ENCODE data around the gene FAM53B.
"Not testable (repeated sequence)": the region's sequence is repeated elsewhere in the genome, so short reads cannot be mapped to it uniquely, and the experiment has no call there.

Gene FAM53B

DNA sequence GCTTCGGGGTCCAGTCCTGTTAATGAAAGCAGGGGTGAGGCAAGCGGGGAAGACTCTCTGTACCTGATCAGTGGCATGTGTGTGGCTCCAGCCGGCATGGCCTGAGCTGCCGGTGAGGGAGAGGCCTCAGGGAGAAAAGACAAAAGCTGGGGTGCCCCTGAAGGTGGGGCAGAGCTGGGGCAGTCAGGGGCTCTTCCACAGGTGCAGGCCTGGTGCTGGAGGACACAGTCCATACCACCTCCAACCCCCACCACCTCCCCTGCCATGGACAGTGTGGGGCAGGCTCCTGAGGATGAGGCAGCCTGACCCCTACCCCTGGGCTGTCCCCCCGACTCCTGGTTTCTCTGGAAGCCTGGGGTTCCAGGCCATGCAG is 153.1 kb downstream of the FAM53B start:
- in situ Hi-C loops (cut with MboI; ENCODE audit: low sequenced_read_pairs): no loop called here

- in situ Hi-C loops (cut with MboI; ENCODE audit: low sequenced_read_pairs): no loop called here
These were observed 153.7 kb downstream of the FAM53B start for GRCh38 chr10:124590216-124591122.

GRCh38 chr10:124589491-124590041 is 154.6 kb downstream of the FAM53B start:
- in situ Hi-C loops (cut with MboI; ENCODE audit: low sequenced_read_pairs): no loop called here

GRCh38 chr10:124588736-124589490 is 155.3 kb downstream of the FAM53B start:
- in situ Hi-C loops (cut with MboI; ENCODE audit: low sequenced_read_pairs): no loop called here

- in situ Hi-C loops (cut with MboI; ENCODE audit: low sequenced_read_pairs): not testable (repeated sequence)
These were observed 155.8 kb downstream of the FAM53B start for GRCh38 chr10:124588341-124588735.

GRCh38 chr10:124587811-124588211 is 156.4 kb downstream of the FAM53B start:
- in situ Hi-C loops (cut with MboI; ENCODE audit: low sequenced_read_pairs): no loop called here

GRCh38 chr10:124586142-124586541 is 158.0 kb downstream of the FAM53B start:
- in situ Hi-C loops (cut with MboI; ENCODE audit: low sequenced_read_pairs): no loop called here

DNA sequence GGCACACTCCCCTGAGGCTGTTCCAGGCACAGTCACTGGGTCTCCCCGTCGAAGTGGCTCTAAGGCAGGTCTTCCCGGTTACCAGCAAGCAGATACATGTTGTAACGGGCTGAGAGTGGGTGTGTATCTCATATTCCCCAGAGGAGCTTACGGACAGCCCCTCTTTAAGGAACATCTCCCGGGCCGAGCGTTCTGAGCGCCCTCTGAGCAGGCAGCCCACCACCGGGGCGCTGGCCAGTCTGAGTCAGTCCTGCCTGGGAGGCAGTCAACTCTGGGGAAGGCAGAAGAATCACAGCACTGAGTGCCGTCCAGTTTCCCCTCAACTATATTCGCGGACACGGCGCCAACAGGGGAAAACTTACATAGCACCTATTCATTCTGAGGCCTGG is 165.2 kb downstream of the FAM53B start:
- in situ Hi-C loops (cut with MboI; ENCODE audit: low sequenced_read_pairs): no loop called here

- in situ Hi-C loops (cut with MboI; ENCODE audit: low sequenced_read_pairs): no loop called here
These were observed 165.8 kb downstream of the FAM53B start for GRCh38 chr10:124578231-124579010.

GRCh38 chr10:124577651-124578050 is 166.5 kb downstream of the FAM53B start:
- in situ Hi-C loops (cut with MboI; ENCODE audit: low sequenced_read_pairs): no loop called here

GRCh38 chr10:124576526-124577420 is 167.4 kb downstream of the FAM53B start:
- in situ Hi-C loops (cut with MboI; ENCODE audit: low sequenced_read_pairs): no loop called here

DNA sequence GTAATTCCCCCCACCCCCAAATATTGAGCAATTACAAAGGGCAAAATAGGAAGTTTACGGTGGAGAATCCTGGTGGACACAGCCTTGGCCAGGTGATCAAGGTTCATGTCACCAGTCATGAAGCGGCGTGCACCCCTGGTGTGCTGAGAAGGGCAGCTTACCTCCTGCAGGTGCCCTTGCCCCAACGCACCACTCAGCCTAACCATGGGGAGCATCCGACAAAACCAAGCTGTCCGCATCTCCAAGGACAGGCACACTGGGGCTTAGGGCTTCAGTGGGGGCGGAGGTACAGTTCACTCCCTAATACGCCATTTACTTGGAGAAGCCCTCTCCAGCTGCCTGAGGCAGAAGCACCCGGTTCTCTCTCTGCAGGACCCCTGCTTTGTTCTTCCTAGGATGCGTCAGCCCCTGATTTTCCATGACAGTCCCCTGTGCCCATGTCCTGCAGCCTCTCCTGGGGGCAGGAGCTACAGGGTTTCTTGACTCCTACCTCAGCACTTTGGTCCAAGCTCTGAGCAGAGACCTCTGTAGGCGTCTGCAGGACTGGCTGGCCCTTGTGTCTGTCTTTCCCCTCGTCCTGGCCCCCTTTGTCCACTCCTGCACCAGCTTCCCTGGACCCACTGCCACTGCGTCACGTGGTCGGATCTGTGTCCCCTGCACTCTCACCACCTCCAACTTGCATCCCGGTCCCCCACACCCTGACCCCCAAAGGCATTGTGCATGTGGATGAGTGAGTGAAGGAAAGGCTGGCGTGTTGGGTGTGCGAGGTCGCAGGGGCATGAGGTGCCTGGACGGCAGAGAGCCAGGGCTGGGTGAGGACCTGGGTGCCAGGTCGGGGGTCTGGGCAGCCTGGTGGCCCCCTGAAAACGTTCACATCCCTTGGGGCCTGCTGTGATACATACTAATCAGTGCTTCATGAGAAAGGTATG is 168.8 kb downstream of the FAM53B start:
- in situ Hi-C loops (cut with MboI; ENCODE audit: low sequenced_read_pairs): no loop called here

DNA sequence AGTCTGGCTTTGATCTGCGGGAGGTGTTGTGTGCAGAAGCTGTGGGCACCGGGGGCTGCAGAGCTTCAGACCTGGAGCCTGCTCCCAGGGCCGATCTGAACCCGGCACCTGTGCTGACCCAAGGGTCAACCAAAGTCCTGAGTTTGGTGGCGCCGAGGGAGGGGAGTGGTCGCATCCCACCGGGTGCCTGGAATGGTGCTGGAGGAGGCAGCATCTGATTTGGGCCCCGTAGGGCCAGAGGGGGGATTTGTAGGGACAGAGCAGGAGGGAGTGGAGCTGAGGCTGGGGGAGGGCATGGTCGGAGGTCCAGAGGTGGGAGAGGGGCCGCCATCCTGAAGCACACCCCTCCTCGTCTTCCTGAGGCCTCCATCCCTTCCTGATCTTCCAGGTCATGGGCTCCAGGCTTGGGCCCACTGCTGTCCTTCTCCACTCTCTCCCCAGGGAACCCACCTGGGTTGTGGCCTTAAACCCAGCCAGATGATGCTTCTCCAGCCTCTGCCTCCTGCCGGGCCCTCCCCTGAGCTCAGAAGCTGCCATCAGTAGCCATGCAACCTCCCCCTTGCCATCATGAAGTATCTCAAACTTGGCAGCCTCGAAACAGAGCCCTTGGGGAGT is 169.6 kb downstream of the FAM53B start:
- in situ Hi-C loops (cut with MboI; ENCODE audit: low sequenced_read_pairs): no loop called here

- in situ Hi-C loops (cut with MboI; ENCODE audit: low sequenced_read_pairs): no loop called here
These were observed 170.3 kb downstream of the FAM53B start for GRCh38 chr10:124573726-124574455.

GRCh38 chr10:124572751-124573150 is 171.4 kb downstream of the FAM53B start:
- in situ Hi-C loops (cut with MboI; ENCODE audit: low sequenced_read_pairs): no loop called here

DNA sequence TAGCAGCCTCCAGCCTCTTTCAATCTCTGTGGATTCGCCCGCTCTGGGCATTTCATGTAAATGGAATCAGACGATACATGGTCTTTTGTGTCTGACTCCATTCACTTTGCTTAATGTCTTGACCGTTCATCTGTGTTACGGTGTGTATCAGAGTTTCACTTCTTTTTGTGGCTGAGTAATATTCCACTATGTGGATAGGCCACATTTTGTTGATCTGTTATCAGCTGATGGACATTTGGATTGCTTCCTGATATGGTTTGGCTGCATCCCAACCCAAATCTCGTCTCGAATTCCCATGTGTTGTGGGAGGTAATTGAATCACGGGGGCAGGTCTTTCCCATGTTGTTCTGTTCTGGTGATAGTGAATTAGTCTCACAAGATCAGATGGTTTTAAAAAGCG is 173.5 kb downstream of the FAM53B start:
- in situ Hi-C loops (cut with MboI; ENCODE audit: low sequenced_read_pairs): no loop called here

- in situ Hi-C loops (cut with MboI; ENCODE audit: low sequenced_read_pairs): no loop called here
These were observed 174.3 kb downstream of the FAM53B start for GRCh38 chr10:124569623-124570470.

Measured in HL-60/S4 treated with retinoic acid at 250 ng/mL for 4 days and 3 days (cell line).